K562 (cell line): ENCODE results near the gene ARHGAP25. TPM values are rescaled to one million over a fixed set of nuclear protein-coding genes. Genes with fewer than 3 reads are reported as not detected.

Experiments
- ATAC-seq: fragments of 200-7000 bp; cut with Tn5 transposase; 3 replicates; pipeline ENCODE4 v1.9.1; 2020; ENCODE audit warnings: moderate library complexity
- BruUV-seq: library from RNA; stranded (reverse); fragments of 400-500 nt; replicated peaks from 2 replicates; lab custom pipeline; 2021; lab: Mats Ljungman, UMichigan
- CTCF ChIA-PET: fragments of 300-600 bp; formaldehyde crosslinking; extraction: SDS; loops from one replicate; lab custom pipeline; 2021; ENCODE audit warnings: low intra/inter-chr PET ratio; lab: Yijun Ruan, JAX
- POLR2A ChIA-PET: fragments of 300-600, 350-650 bp; sonication (Branson Sonifier 250); formaldehyde crosslinking; extraction: SDS; loops from one replicate; lab custom pipeline; 2021; ENCODE audit warnings: antibody characterized with exemption, inconsistent platforms; lab: Yijun Ruan, JAX
- DNase-seq, 4 experiments: peaks; one replicate each; pipeline versions ENCODE4 v3.0.0 to v3.0.0-alpha.2; 2011 to 2018; ENCODE audit warnings: low spot score in 3 of 4, mixed read lengths in 3 of 4; ENCODE audit errors: extremely low read depth in 1 of 4
- FAIRE-seq: peaks from 2 replicates; lab custom pipeline; 2011; peaks lifted over from hg19 to GRCh38; lab: Jason Lieb, UNC
- H2AFZ ChIP-seq: 2 replicates; pipeline ENCODE4 v1.6.0; 2011; ENCODE audit warnings: low read depth, low read length, control low read depth, inconsistent platforms
- H3K27ac ChIP-seq: fragments of 200-600 bp; 3 replicates; pipeline ENCODE4 v1.8.0; 2011; ENCODE audit warnings: low read depth, mild to moderate bottlenecking, control low read depth, inconsistent platforms, low read length, moderate library complexity, mixed read lengths; ENCODE audit errors: extremely low read depth
- H3K27me3 ChIP-seq, 2 experiments: fragments of 300-600 bp in 1 of 2; 2 replicates in 1 of 2; 3 replicates in 1 of 2; pipeline versions ENCODE4 v1.6.0 to v1.8.0; 2011; ENCODE audit warnings: inconsistent platforms in 2 of 2, low read length in 2 of 2, mild to moderate bottlenecking in 1 of 2, mixed read lengths in 1 of 2, moderate library complexity in 1 of 2; ENCODE audit not compliant: control insufficient read depth in 2 of 2, insufficient read depth in 2 of 2
- H3K36me3 ChIP-seq: fragments of 300-600 bp; 3 replicates; pipeline ENCODE4 v1.8.0; 2011; ENCODE audit warnings: mild to moderate bottlenecking, low read length, inconsistent platforms; ENCODE audit not compliant: control insufficient read depth, insufficient read depth
- H3K4me1 ChIP-seq, 2 experiments: fragments of 200-600 bp in 1 of 2; replicated peaks in 1 of 2; 2 replicates in 1 of 2; 3 replicates in 1 of 2; pipeline versions ENCODE4 v1.5.1 to v1.8.0; 2011; ENCODE audit warnings: inconsistent platforms in 2 of 2, low read length in 2 of 2, mild to moderate bottlenecking in 1 of 2, mixed read lengths in 1 of 2, moderate library complexity in 1 of 2; ENCODE audit not compliant: control insufficient read depth in 2 of 2, insufficient read depth in 2 of 2
- H3K4me2 ChIP-seq: 2 replicates; pipeline ENCODE4 v1.6.1; 2011; ENCODE audit warnings: low read length, control low read depth, inconsistent platforms, mixed read lengths; ENCODE audit not compliant: insufficient read depth
- H3K4me3 ChIP-seq: fragments of 200-600 bp; sonication (generic), shearing (Covaris generic); 2 replicates; pipeline ENCODE4 v1.5.1; 2016; ENCODE audit warnings: control low read depth, inconsistent platforms
- H3K79me2 ChIP-seq: fragments of 200-600 bp; 3 replicates; pipeline ENCODE4 v1.8.0; 2011; ENCODE audit warnings: low read length, inconsistent platforms; ENCODE audit not compliant: control insufficient read depth, insufficient read depth
- H3K9ac ChIP-seq, 2 experiments: 2 replicates each; pipeline versions ENCODE4 v1.6.0 to v1.6.1; 2011; ENCODE audit warnings: low read depth in 2 of 2, low read length in 2 of 2, control low read depth in 1 of 2, inconsistent platforms in 1 of 2, mild to moderate bottlenecking in 1 of 2, mixed read lengths in 1 of 2; ENCODE audit not compliant: insufficient read depth in 1 of 2
- H3K9me1 ChIP-seq: one replicate; pipeline ENCODE4 v1.6.0; 2011; ENCODE audit warnings: inconsistent platforms, mild to moderate bottlenecking, low read length, moderate library complexity; ENCODE audit not compliant: control insufficient read depth, insufficient read depth
- H3K9me3 ChIP-seq: replicated peaks from 2 replicates; pipeline ENCODE4 v1.5.1; 2011; ENCODE audit warnings: low read depth, low read length, inconsistent platforms; ENCODE audit not compliant: control insufficient read depth, insufficient read depth
- H4K20me1 ChIP-seq: replicated peaks from 2 replicates; pipeline ENCODE4 v1.6.1; 2011; ENCODE audit warnings: low read length, inconsistent platforms, mixed read lengths; ENCODE audit not compliant: control insufficient read depth, insufficient read depth
- ARHGAP35 ChIP-seq: fragments of 450-650 bp; IDR thresholded peaks from 2 replicates; pipeline ENCODE4 v1.6.1; 2018; ENCODE audit not compliant: partially characterized antibody
- CAMTA2 ChIP-seq: fragments of 250-450 bp; sonication (Bioruptor Pico); conservative IDR thresholded peaks from 2 replicates; pipeline ENCODE4 v1.5.1; 2022
- DDX20 ChIP-seq: fragments of 450-650 bp; IDR thresholded peaks from 2 replicates; pipeline ENCODE4 v1.6.1; 2016; ENCODE audit warnings: missing genetic modification characterization, low read depth, mild to moderate bottlenecking, missing compliant biosample characterization, moderate library complexity
- DIDO1 ChIP-seq: fragments of 450-650 bp; IDR thresholded peaks from 2 replicates; pipeline ENCODE4 v1.6.1; 2016; ENCODE audit warnings: low read depth, missing biosample characterization, missing genetic modification characterization
- NFIC ChIP-seq: fragments of 450-650 bp; IDR thresholded peaks from 2 replicates; pipeline ENCODE4 v1.6.1; 2017; ENCODE audit warnings: mild to moderate bottlenecking, inconsistent platforms
- POLR2A ChIP-seq: fragments of 450-650 bp; conservative IDR thresholded peaks from 2 replicates; pipeline ENCODE4 v1.6.1; 2016
- POLR2AphosphoS2 ChIP-seq: IDR thresholded peaks from 2 replicates; pipeline ENCODE4 v1.6.1; 2012; ENCODE audit warnings: low read length, improper control_type of control experiment
- SPI1 ChIP-seq: IDR thresholded peaks from 2 replicates; pipeline ENCODE4 v1.6.1; 2011; ENCODE audit warnings: low read depth, low read length, control low read depth, borderline replicate concordance
- ZBTB17 ChIP-seq: fragments of 450-650 bp; formaldehyde crosslinking; IDR thresholded peaks from 2 replicates; pipeline ENCODE4 v1.4.0; 2020; ENCODE audit warnings: mild to moderate bottlenecking
- ZNF717 ChIP-seq: fragments of 250-450 bp; sonication (Bioruptor Pico); IDR thresholded peaks from 2 replicates; pipeline ENCODE4 v1.5.0; 2021
- WGBS: fragments of 100-300 bp; shearing (Covaris generic); methylation state at CpG from one replicate; pipeline ENCODE4 v1.1.6; 2016; ENCODE audit warnings: low coverage, mixed read lengths; ENCODE audit not compliant: insufficient coverage; ENCODE audit errors: missing lambda C conversion rate; 5-methylcytosine and 5-hydroxymethylcytosine counted together
- in situ Hi-C: fragments of 300-500 bp; cut with MboI; formaldehyde crosslinking; loops from 4 replicates; pipeline ENCODE4 v1.15.0; 2018; ENCODE audit warnings: inconsistent platforms, mixed read lengths
- intact Hi-C: fragments of 100-400 bp; cut with micrococcal nuclease; formaldehyde crosslinking; loops from 2 replicates; pipeline ENCODE4 v1.14.2; 2022
- polyA plus RNA-seq, 8 experiments: library from polyadenylated mRNA; depleted of rRNA in 4 of 8; stranded (reverse) in 5 of 8; unstranded in 3 of 8; fragments of >200 nt; fragmentation: Nextera tagmentation in 2 of 8; fragmentation: Illumina TruSeq in 1 of 8; extraction: Ambion mirVana in 2 of 8; extraction: Trizol in 1 of 8; gene quantifications; 2 replicates each; pipeline versions ENCODE4 v1.2.1 to v1.2.3, GENCODE V29; 2011 to 2014; ENCODE audit warnings: inconsistent platforms in 1 of 8, missing spikeins in 1 of 8
- total RNA-seq, 7 experiments: library from RNA; depleted of rRNA in 6 of 7; stranded (reverse); fragments of >200 nt in 6 of 7; fragmentation: Illumina TruSeq in 2 of 7; extraction: Trizol in 2 of 7; gene quantifications; 2 replicates each; pipeline versions ENCODE4 v1.2.1 to v1.2.3, GENCODE V29; 2011 to 2021; ENCODE audit warnings: low replicate concordance in 1 of 7
- TF ChIP-seq, protein P1 (sequence below): fragments of 450-650 bp; formaldehyde crosslinking; IDR thresholded peaks from 2 replicates; pipeline ENCODE4 v1.4.0; 2020; ENCODE audit warnings: mild to moderate bottlenecking, mixed read lengths

ARHGAP25 gene
- total and polyA plus RNA-seq, 9 of the 15 experiments (the other 6 are each of a cell fraction or from before 2014, with no cell fraction given): 4.9 to 14.8 (median 10.7) TPM

DNA sequence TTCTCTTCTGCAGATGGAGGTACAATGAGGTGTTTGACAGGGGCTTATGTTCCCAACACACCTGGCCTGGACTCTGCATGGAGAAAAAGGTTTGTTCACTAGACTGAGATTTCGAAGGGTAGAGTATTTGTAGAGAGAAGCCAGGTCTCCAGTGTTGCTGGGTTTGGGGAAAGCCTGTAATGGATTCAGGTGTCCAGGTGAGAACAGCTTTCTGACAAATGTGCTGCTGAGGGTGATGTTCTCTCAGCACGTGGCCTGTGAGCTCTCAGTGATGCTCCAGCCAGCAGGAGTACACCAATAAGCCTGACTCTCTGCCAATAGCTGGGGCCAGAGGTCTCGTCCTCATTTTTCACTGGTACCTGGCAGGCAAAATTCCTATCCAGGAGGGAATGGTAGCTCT is 43.8 kb upstream of the ARHGAP25 start (continued):
- TF ChIP-seq POLR2A: no peak
- TF ChIP-seq POLR2AphosphoS2: no peak
- no peak for TF ChIP-seq ZBTB17 (CRISPR knock-in tag)
- TF ChIP-seq ZNF717 (CRISPR knock-in tag): no peak
- TF ChIP-seq, protein P1, sequence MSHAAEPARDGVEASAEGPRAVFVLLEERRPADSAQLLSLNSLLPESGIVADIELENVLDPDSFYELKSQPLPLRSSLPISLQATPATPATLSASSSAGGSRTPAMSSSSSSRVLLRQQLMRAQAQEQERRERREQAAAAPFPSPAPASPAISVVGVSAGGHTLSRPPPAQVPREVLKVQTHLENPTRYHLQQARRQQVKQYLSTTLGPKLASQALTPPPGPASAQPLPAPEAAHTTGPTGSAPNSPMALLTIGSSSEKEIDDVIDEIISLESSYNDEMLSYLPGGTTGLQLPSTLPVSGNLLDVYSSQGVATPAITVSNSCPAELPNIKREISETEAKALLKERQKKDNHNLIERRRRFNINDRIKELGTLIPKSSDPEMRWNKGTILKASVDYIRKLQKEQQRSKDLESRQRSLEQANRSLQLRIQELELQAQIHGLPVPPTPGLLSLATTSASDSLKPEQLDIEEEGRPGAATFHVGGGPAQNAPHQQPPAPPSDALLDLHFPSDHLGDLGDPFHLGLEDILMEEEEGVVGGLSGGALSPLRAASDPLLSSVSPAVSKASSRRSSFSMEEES: no peak
- no peak for TF ChIP-seq DDX20 (tag)
- no peak for TF ChIP-seq ARHGAP35

DNA sequence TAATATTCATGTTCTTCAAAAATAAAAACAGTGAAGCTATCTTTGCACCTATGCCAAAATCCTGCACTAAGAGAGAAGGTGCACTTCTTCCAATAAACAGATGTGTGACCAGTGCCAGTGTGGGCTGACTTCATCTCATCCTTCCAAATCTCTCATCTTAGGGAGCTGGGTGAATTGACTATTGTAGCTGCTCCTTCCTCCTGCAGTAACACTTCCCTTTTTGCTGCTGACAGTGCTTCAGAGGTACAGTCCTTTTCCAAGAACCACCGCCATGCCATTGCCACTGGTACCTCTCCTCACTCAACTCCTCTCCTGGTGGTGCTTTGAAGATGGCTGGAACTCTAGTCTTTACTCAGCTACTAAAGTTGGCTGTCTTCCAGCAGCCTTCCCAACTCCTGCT is 42.1 kb upstream of the ARHGAP25 start:
- Histone ChIP-seq H2AFZ (no peak overlapping the region), H3K27ac (no peak overlapping the region), H3K4me3 (no peak overlapping the region), H3K4me2 (no peak overlapping the region), H4K20me1 (no peaks in the 10 kb centered on the region), H3K4me1 (peaks cover 2 to 10% of the 10 kb centered on the region in 2 experiments; a peak in 4 of 5 replicates), H3K9me3 (no peaks in the 10 kb centered on the region), H3K36me3 (no peaks in the 10 kb centered on the region), H3K9me1 (no peaks in the 10 kb centered on the region), H3K79me2 (no peaks in the 10 kb centered on the region), H3K27me3 (no peaks in the 10 kb centered on the region), H3K9ac (no peak overlapping the region)
- FAIRE-seq (no peak), DNase-seq (no peak), ATAC-seq (no peak)
- peak; percentile 44 for TF ChIP-seq NFIC
- peak; percentile 66; the same call in 1 of the 2 replicates for TF ChIP-seq SPI1
- TF ChIP-seq DIDO1 (tag): no peak
- TF ChIP-seq CAMTA2: no peak
- BruUV-seq: no TSS peak
- WGBS: 33% methylated on average over 1 of the region's 1 CpG
- in situ Hi-C loops (no loop called here), intact Hi-C loops (no loop called here)
- CTCF ChIA-PET: no interaction called here
- POLR2A ChIA-PET: no interaction called here
